ENCODE measurements around the gene POU4F2. TPM values are rescaled to one million over a fixed set of nuclear protein-coding genes. Genes with fewer than 3 reads are reported as not detected.

Gene POU4F2
- total RNA-seq, 1 experiment from 2014 or later = not detected

- TF ChIP-seq CTCF (conservative IDR thresholded peaks at IDR 0.05) = no peak
- H2BK15ac ChIP-seq (ENCODE audit: low read depth, low read length) = no peak overlapping the region
- peaks cover 7% of the 10 kb centered on the region for H3K23me2 ChIP-seq (ENCODE audit: insufficient read length, low read depth, low read length, poor library complexity, severe bottlenecking)
- H3K27ac ChIP-seq (ENCODE audit: insufficient read length, low read depth, low read length) = no peak overlapping the region
- H4K20me1 ChIP-seq (ENCODE audit: control insufficient read depth, insufficient read depth, insufficient read length) = peaks cover 5% of the 10 kb centered on the region
- Mint-ChIP-seq H3K9me3 (peaks cover 7 to 15% of the 10 kb centered on the region in 2 experiments; a peak in 4 of 5 replicates), H3K27me3 (ENCODE audit: low read depth) (peaks cover 100% of the 10 kb centered on the region), H3K36me3 (ENCODE audit: insufficient read depth in 1 of 3, low read depth in 3 of 3) (no peaks in the 10 kb centered on the region; a peak in 1 of 7 replicates), H3K4me1 (peaks cover 24 to 40% of the 10 kb centered on the region in 2 experiments), H3K27ac (no peak overlapping the region), H3K4me3 (peak overlapping the region in 1 of 2 experiments; percentile 80; a peak in 4 of 5 replicates)
- H3K79me1 ChIP-seq (ENCODE audit: insufficient read depth, low read depth, low read length, poor library complexity, severe bottlenecking) = no peaks in the 10 kb centered on the region
- no peak overlapping the region for H3K23ac ChIP-seq (ENCODE audit: insufficient read length, low read depth, low read length)
- H4K8ac ChIP-seq (replicated peaks; ENCODE audit: insufficient read length, low read depth, low read length) = no peak overlapping the region
- no peak overlapping the region for H2BK120ac ChIP-seq (ENCODE audit: low read depth, low read length, poor library complexity, severe bottlenecking)
- no CpG with 5 or more reads among the region's 46 CpGs for WGBS (ENCODE audit: extremely low coverage, insufficient read length, low lambda C conversion rate)
- H3K79me2 ChIP-seq (ENCODE audit: insufficient read depth, low read length) = no peaks in the 10 kb centered on the region
- H2BK20ac ChIP-seq (ENCODE audit: low read depth, low read length, poor library complexity, severe bottlenecking) = no peak overlapping the region
- H4K91ac ChIP-seq (ENCODE audit: insufficient read length, low read depth, low read length) = no peak overlapping the region
- H3T11ph ChIP-seq (ENCODE audit: low read length) = no peak overlapping the region
- no peak overlapping the region for H2AK5ac ChIP-seq (ENCODE audit: insufficient read length, low read length)
- H3K4me1 ChIP-seq (ENCODE audit: insufficient read depth, low read length) = no peaks in the 10 kb centered on the region
- no peak overlapping the region for H2BK5ac ChIP-seq (ENCODE audit: insufficient read length, low read length)
- no peaks in the 10 kb centered on the region for H3K9me3 ChIP-seq (ENCODE audit: control insufficient read depth, low read depth, low read length)
- H3K27me3 ChIP-seq (ENCODE audit: insufficient read depth, low read length) = peaks cover 67% of the 10 kb centered on the region
- no peak overlapping the region for H4K5ac ChIP-seq (ENCODE audit: insufficient read length, low read depth, low read length)
- no peak overlapping the region for H3K4ac ChIP-seq (ENCODE audit: low read depth, low read length)
- no peak overlapping the region for H2BK12ac ChIP-seq (ENCODE audit: insufficient read length, low read depth, low read length)
- H3K18ac ChIP-seq (ENCODE audit: insufficient read length, low read depth, low read length) = no peak overlapping the region
- DNase-seq = no peak
- H3K56ac ChIP-seq (ENCODE audit: insufficient read length, low read depth, low read length) = no peak overlapping the region
- no peak overlapping the region for H3K14ac ChIP-seq (ENCODE audit: insufficient read depth, low read length)
- H3K9ac ChIP-seq (ENCODE audit: extremely low read depth, insufficient read length, low read length) = no peak overlapping the region
- H3K4me2 ChIP-seq (ENCODE audit: insufficient read depth, insufficient read length, low read length) = peak overlapping the region; percentile 42
- no peak overlapping the region for H2AFZ ChIP-seq (ENCODE audit: low read length)
Measured at GRCh38 chr4:146640021-146640464, 1.4 kb downstream of the POU4F2 start.
